ENCODE measurements around the gene LAMB4.

The LAMB4 gene

GRCh38 chr7:108017776-108018151, 112.4 kb downstream of the LAMB4 start:
- Histone ChIP-seq H3K9me3 (ENCODE audit: control extremely low read depth in 1 of 5, control insufficient read depth in 4 of 5, insufficient read depth in 2 of 5, low read depth in 1 of 5, low read length in 4 of 5) (no peaks in the 10 kb centered on the region), H3K4me3 (ENCODE audit: control insufficient read depth in 1 of 7, extremely low read depth in 1 of 7, insufficient read depth in 4 of 7, low read depth in 2 of 7, low read length in 6 of 7) (no peak overlapping the region), H3K27ac (ENCODE audit: insufficient read depth in 1 of 2, low read depth in 1 of 2, low read length in 2 of 2, poor library complexity in 1 of 2, severe bottlenecking in 2 of 2) (no peak overlapping the region), H3K36me3 (ENCODE audit: control insufficient read depth in 4 of 4, insufficient read depth in 4 of 4, low read length in 3 of 4) (no peaks in the 10 kb centered on the region), H3K27me3 (replicated peaks in 2 of 5; ENCODE audit: control insufficient read depth in 4 of 5, insufficient read depth in 5 of 5, low read length in 4 of 5) (peaks cover 0 to 3% (median 0%) of the 10 kb centered on the region in 5 experiments), H3K4me1 (ENCODE audit: control extremely low read depth in 1 of 4, control insufficient read depth in 4 of 4, insufficient read depth in 4 of 4, low read length in 3 of 4) (no peaks in the 10 kb centered on the region)
- ChIA-PET POLR2A (no interaction called here), CTCF (interaction anchor here (1.3 to 1.8 kb wide), 2 partner anchors 16 to 99 kb away, joined by 4 to 5 read pairs; partner anchors contain the start of gene LAMB1)
- DNase-seq: no peak
- 100% methylated on average over 3 of the region's 4 CpGs for WGBS (ENCODE audit: insufficient coverage)

- H3K36me3 ChIP-seq (ENCODE audit: control insufficient read depth in 4 of 4, insufficient read depth in 4 of 4, low read length in 3 of 4): no peaks in the 10 kb centered on the region
- no peaks in the 10 kb centered on the region for H3K4me1 ChIP-seq (ENCODE audit: control extremely low read depth in 1 of 4, control insufficient read depth in 4 of 4, insufficient read depth in 4 of 4, low read length in 3 of 4)
- H3K9me3 ChIP-seq (ENCODE audit: control extremely low read depth in 1 of 5, control insufficient read depth in 4 of 5, insufficient read depth in 2 of 5, low read depth in 1 of 5, low read length in 4 of 5): no peaks in the 10 kb centered on the region
- ChIA-PET CTCF (interaction anchor here (1.0 to 1.8 kb wide), 6 partner anchors 15 to 98 kb away, joined by 3 to 5 read pairs (median 3); partner anchors contain the start of gene LAMB1), POLR2A (no interaction called here)
- WGBS (ENCODE audit: insufficient coverage): 78% methylated on average over 2 of the region's 2 CpGs
- no peak overlapping the region for H3K27ac ChIP-seq (ENCODE audit: insufficient read depth in 1 of 2, low read depth in 1 of 2, low read length in 2 of 2, poor library complexity in 1 of 2, severe bottlenecking in 2 of 2)
- peak in 2 of 3 donors; percentile 29 to 31 for DNase-seq
- peaks cover 0 to 3% (median 0%) of the 10 kb centered on the region in 5 experiments for H3K27me3 ChIP-seq (replicated peaks in 2 of 5; ENCODE audit: control insufficient read depth in 4 of 5, insufficient read depth in 5 of 5, low read length in 4 of 5)
- no peak overlapping the region for H3K4me3 ChIP-seq (ENCODE audit: control insufficient read depth in 1 of 7, extremely low read depth in 1 of 7, insufficient read depth in 4 of 7, low read depth in 2 of 7, low read length in 6 of 7)
Measured at GRCh38 chr7:108016841-108017775, 113.1 kb downstream of the LAMB4 start.

GRCh38 chr7:108015740-108016139, 114.4 kb downstream of the LAMB4 start:
- Histone ChIP-seq H3K4me3 (ENCODE audit: control insufficient read depth in 1 of 7, extremely low read depth in 1 of 7, insufficient read depth in 4 of 7, low read depth in 2 of 7, low read length in 6 of 7) (no peak overlapping the region), H3K27me3 (replicated peaks in 2 of 5; ENCODE audit: control insufficient read depth in 4 of 5, insufficient read depth in 5 of 5, low read length in 4 of 5) (peaks cover 0 to 3% (median 0%) of the 10 kb centered on the region in 5 experiments), H3K36me3 (ENCODE audit: control insufficient read depth in 4 of 4, insufficient read depth in 4 of 4, low read length in 3 of 4) (no peaks in the 10 kb centered on the region), H3K4me1 (ENCODE audit: control extremely low read depth in 1 of 4, control insufficient read depth in 4 of 4, insufficient read depth in 4 of 4, low read length in 3 of 4) (no peaks in the 10 kb centered on the region), H3K27ac (ENCODE audit: insufficient read depth in 1 of 2, low read depth in 1 of 2, low read length in 2 of 2, poor library complexity in 1 of 2, severe bottlenecking in 2 of 2) (no peak overlapping the region), H3K9me3 (ENCODE audit: control extremely low read depth in 1 of 5, control insufficient read depth in 4 of 5, insufficient read depth in 2 of 5, low read depth in 1 of 5, low read length in 4 of 5) (no peaks in the 10 kb centered on the region)
- ChIA-PET CTCF (interaction anchor here (1.0 kb wide), 2 partner anchors 9 to 84 kb away, joined by 3 to 4 read pairs; no protein-coding TSS in a partner anchor), POLR2A (no interaction called here)
- WGBS (ENCODE audit: insufficient coverage): 100% methylated on average over 1 of the region's 2 CpGs
- DNase-seq: no peak

- POLR2A ChIA-PET: no interaction called here
Measured at GRCh38 chr7:108014747-108015682, 115.1 kb downstream of the LAMB4 start.

GRCh38 chr7:108014215-108014614, 115.9 kb downstream of the LAMB4 start:
- Histone ChIP-seq H3K4me3 (ENCODE audit: control insufficient read depth in 1 of 7, extremely low read depth in 1 of 7, insufficient read depth in 4 of 7, low read depth in 2 of 7, low read length in 6 of 7) (no peak overlapping the region), H3K27me3 (replicated peaks in 2 of 5; ENCODE audit: control insufficient read depth in 4 of 5, insufficient read depth in 5 of 5, low read length in 4 of 5) (peaks cover 0 to 3% (median 0%) of the 10 kb centered on the region in 5 experiments), H3K36me3 (ENCODE audit: control insufficient read depth in 4 of 4, insufficient read depth in 4 of 4, low read length in 3 of 4) (no peaks in the 10 kb centered on the region), H3K4me1 (ENCODE audit: control extremely low read depth in 1 of 4, control insufficient read depth in 4 of 4, insufficient read depth in 4 of 4, low read length in 3 of 4) (no peaks in the 10 kb centered on the region), H3K9me3 (ENCODE audit: control extremely low read depth in 1 of 5, control insufficient read depth in 4 of 5, insufficient read depth in 2 of 5, low read depth in 1 of 5, low read length in 4 of 5) (no peaks in the 10 kb centered on the region), H3K27ac (ENCODE audit: insufficient read depth in 1 of 2, low read depth in 1 of 2, low read length in 2 of 2, poor library complexity in 1 of 2, severe bottlenecking in 2 of 2) (no peak overlapping the region)
- 83% methylated on average over 1 of the region's 2 CpGs for WGBS (ENCODE audit: insufficient coverage)
- DNase-seq: no peak
- ChIA-PET CTCF (interaction anchor here (1.0 to 1.1 kb wide), 2 partner anchors 8 to 43 kb away, joined by 3 read pairs; no protein-coding TSS in a partner anchor), POLR2A (no interaction called here)

More at GRCh38 chr7:108014747-108015682, 115.1 kb downstream of the LAMB4 start:
- Histone ChIP-seq H3K9me3 (ENCODE audit: control extremely low read depth in 1 of 5, control insufficient read depth in 4 of 5, insufficient read depth in 2 of 5, low read depth in 1 of 5, low read length in 4 of 5) (no peaks in the 10 kb centered on the region), H3K27me3 (replicated peaks in 2 of 5; ENCODE audit: control insufficient read depth in 4 of 5, insufficient read depth in 5 of 5, low read length in 4 of 5) (peaks cover 0 to 3% (median 0%) of the 10 kb centered on the region in 5 experiments), H3K4me1 (ENCODE audit: control extremely low read depth in 1 of 4, control insufficient read depth in 4 of 4, insufficient read depth in 4 of 4, low read length in 3 of 4) (no peaks in the 10 kb centered on the region), H3K27ac (ENCODE audit: insufficient read depth in 1 of 2, low read depth in 1 of 2, low read length in 2 of 2, poor library complexity in 1 of 2, severe bottlenecking in 2 of 2) (no peak overlapping the region), H3K36me3 (ENCODE audit: control insufficient read depth in 4 of 4, insufficient read depth in 4 of 4, low read length in 3 of 4) (no peaks in the 10 kb centered on the region), H3K4me3 (ENCODE audit: control insufficient read depth in 1 of 7, extremely low read depth in 1 of 7, insufficient read depth in 4 of 7, low read depth in 2 of 7, low read length in 6 of 7) (no peak overlapping the region)
- WGBS (ENCODE audit: insufficient coverage): 90% methylated on average over 2 of the region's 6 CpGs
- CTCF ChIA-PET: interaction anchor here (1.0 kb wide), 2 partner anchors 9 to 44 kb away, joined by 3 to 4 read pairs; no protein-coding TSS in a partner anchor
- no peak for DNase-seq

- 96% methylated on average over 4 of the region's 8 CpGs for WGBS (ENCODE audit: insufficient coverage)
- no peaks in the 10 kb centered on the region for H3K4me1 ChIP-seq (ENCODE audit: control extremely low read depth in 1 of 4, control insufficient read depth in 4 of 4, insufficient read depth in 4 of 4, low read length in 3 of 4)
- H3K36me3 ChIP-seq (ENCODE audit: control insufficient read depth in 4 of 4, insufficient read depth in 4 of 4, low read length in 3 of 4): no peaks in the 10 kb centered on the region
- no peak overlapping the region for H3K4me3 ChIP-seq (ENCODE audit: control insufficient read depth in 1 of 7, extremely low read depth in 1 of 7, insufficient read depth in 4 of 7, low read depth in 2 of 7, low read length in 6 of 7)
- ChIA-PET POLR2A (no interaction called here), CTCF (interaction anchor here (1.1 kb wide), 1 partner anchor 9 kb away, joined by 3 read pairs; no protein-coding TSS in a partner anchor)
- DNase-seq: peak in 2 of 3 donors; percentile 39 to 56
- peaks cover under 1 to 11% (median 2%) of the 10 kb centered on the region in 5 experiments for H3K27me3 ChIP-seq (replicated peaks in 2 of 5; ENCODE audit: control insufficient read depth in 4 of 5, insufficient read depth in 5 of 5, low read length in 4 of 5)
- no peaks in the 10 kb centered on the region for H3K9me3 ChIP-seq (ENCODE audit: control extremely low read depth in 1 of 5, control insufficient read depth in 4 of 5, insufficient read depth in 2 of 5, low read depth in 1 of 5, low read length in 4 of 5)
- H3K27ac ChIP-seq (ENCODE audit: insufficient read depth in 1 of 2, low read depth in 1 of 2, low read length in 2 of 2, poor library complexity in 1 of 2, severe bottlenecking in 2 of 2): no peak overlapping the region
Measured at GRCh38 chr7:108012499-108013430, 117.4 kb downstream of the LAMB4 start.

All from common myeloid progenitor, CD34-positive (primary cell).